GM12872 (cell line): ENCODE results near the gene SHROOM4.

Experiments used
- TF ChIP-seq, protein P1 (sequence below): IDR thresholded peaks from 3 replicates; pipeline ENCODE4 v1.5.1; 2011; ENCODE audit warnings: low read depth, mild to moderate bottlenecking, low read length, moderate library complexity; ENCODE audit not compliant: insufficient read depth

The SHROOM4 gene

GRCh38 chrX:50691820-50692219 lies 122.2 kb downstream of the SHROOM4 start:
- TF ChIP-seq, protein P1, sequence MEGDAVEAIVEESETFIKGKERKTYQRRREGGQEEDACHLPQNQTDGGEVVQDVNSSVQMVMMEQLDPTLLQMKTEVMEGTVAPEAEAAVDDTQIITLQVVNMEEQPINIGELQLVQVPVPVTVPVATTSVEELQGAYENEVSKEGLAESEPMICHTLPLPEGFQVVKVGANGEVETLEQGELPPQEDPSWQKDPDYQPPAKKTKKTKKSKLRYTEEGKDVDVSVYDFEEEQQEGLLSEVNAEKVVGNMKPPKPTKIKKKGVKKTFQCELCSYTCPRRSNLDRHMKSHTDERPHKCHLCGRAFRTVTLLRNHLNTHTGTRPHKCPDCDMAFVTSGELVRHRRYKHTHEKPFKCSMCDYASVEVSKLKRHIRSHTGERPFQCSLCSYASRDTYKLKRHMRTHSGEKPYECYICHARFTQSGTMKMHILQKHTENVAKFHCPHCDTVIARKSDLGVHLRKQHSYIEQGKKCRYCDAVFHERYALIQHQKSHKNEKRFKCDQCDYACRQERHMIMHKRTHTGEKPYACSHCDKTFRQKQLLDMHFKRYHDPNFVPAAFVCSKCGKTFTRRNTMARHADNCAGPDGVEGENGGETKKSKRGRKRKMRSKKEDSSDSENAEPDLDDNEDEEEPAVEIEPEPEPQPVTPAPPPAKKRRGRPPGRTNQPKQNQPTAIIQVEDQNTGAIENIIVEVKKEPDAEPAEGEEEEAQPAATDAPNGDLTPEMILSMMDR: peak; percentile 54

DNA sequence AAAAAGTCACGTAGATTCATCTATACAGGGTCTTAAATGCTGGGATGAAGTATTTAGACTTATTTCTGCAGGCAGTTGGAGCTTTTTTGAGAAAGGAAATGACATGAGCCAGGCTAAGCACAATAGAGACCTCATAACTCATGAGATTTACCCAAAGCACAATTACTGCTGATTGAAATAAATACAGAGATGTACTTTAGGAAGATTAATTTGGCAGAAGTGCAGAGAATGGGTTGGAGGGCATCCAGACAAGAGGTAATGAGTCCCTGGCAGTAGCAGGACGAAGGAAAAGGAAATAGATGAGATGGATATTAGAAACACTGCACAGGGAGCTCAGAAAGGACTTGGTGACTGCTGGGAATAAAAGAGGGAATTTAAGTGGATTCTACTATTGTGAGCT lies 129.1 kb downstream of the SHROOM4 start:
- TF ChIP-seq, protein P1: no peak

GRCh38 chrX:50680990-50681389 lies 133.0 kb downstream of the SHROOM4 start:
- TF ChIP-seq, protein P1: no peak; the same call in 2 of the 3 replicates

GRCh38 chrX:50677789-50678188 lies 136.2 kb downstream of the SHROOM4 start:
- TF ChIP-seq, protein P1: no peak

GRCh38 chrX:50671661-50672060 lies 142.3 kb downstream of the SHROOM4 start:
- TF ChIP-seq, protein P1: no peak

DNA sequence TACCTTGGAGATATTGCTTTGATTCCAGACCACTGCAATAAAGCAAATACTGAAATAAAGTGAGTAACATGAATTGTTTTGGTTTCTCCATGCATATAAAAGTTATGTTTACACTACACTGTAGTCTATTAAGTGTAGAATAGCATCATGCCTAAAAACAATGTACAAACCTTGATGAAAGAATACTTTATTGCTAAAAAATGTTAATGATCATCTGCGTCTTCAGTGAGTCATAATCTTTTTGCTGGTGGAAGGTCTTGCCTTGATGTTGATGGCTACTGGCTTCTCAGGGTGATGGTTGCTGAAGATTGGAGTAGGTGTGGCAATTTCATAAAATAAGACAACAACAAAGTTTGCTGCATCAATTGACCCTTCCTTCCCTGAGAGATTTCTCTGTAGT lies 145.1 kb downstream of the SHROOM4 start:
- TF ChIP-seq, protein P1: no peak

DNA sequence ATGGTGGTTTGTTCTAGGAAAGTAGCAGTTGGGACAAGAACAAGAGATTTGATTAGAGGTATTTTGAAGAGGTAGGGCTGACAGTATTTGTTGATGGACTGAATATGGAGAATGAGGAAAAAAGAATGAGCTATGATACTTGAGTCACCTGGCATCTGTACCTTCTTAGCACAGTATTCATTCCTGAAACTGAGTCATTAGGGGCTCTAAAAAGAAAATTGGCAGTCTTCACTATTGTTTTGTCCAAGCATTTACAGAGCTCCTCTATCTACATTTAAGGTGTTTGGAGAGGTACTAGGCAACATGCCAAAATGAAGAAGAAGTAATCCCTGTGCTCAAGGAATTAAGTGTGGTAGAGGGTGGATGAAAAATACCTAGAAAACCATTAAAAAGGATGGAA lies 165.8 kb downstream of the SHROOM4 start:
- TF ChIP-seq, protein P1: no peak

DNA sequence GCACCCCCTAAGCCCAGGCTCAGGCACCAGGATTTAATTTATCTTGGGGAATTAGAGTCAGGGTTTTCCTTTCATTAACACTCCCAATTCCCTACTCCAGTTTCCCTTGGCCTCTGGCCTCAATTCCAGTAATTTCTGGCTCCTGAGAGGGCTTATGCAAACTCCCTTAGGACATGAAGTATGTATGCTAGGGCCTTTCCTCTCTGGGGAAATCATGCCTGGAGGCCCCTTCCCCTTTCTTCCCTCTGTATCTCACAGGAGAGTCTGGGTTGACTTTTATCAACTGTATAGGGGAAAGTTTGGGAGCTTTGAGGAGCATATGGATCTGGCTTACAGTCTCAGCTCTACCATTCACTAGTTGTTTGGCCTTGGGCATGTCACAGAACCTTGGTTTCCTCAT lies 169.5 kb downstream of the SHROOM4 start:
- TF ChIP-seq, protein P1: no peak
